Measurements from ENCODE around the gene NCF2. TPM values are rescaled to one million over a fixed set of nuclear protein-coding genes. Genes with fewer than 3 reads are reported as not detected.

NCF2 gene
- total and polyA plus RNA-seq, 4 donors, result 1.2 to 15.1 (median 7.5) TPM

DNA sequence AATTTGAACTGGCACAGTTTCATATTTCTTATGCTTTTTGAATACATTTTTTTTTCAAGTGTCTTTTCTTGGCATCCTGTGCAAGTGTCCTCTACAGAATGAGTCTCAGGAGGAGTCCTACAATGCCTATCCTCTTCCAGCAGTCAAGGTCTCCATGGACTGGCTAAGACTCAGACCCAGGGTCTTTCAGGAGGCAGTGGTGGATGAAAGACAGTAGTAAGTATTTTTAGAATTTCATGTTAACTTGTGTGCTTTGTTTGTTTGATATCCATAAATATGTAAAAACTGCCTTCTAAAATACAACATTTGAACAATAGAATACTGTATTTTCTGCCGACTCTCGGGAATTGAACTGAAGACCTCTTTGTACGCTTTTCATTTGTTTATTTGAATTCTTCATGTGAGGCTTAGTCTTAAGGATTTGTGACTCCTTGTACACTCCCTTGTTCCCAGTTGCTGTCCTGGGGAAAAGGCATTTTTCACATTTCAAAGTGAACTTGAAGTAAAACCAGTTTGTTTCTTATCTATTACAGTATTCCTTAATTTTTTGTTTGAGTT lies 56.6 kb downstream of the NCF2 start:
- Histone ChIP-seq H3K4me3 (ENCODE audit: low read depth in 1 of 3, low read length in 3 of 3) (no peak overlapping the region), H3K9ac (ENCODE audit: low read depth in 1 of 2, low read length in 2 of 2) (no peak overlapping the region), H3K4me1 (ENCODE audit: control insufficient read depth in 4 of 4, insufficient read depth in 4 of 4, low read length in 3 of 4) (no peaks in the 10 kb centered on the region), H3K27me3 (ENCODE audit: control insufficient read depth in 4 of 4, insufficient read depth in 4 of 4, low read length in 3 of 4) (no peaks in the 10 kb centered on the region), H3K9me3 (ENCODE audit: control insufficient read depth in 4 of 4, low read length in 3 of 4) (no peaks in the 10 kb centered on the region), H3K27ac (ENCODE audit: low read depth in 1 of 2, low read length in 2 of 2) (no peak overlapping the region), H3K36me3 (ENCODE audit: control insufficient read depth in 4 of 4, insufficient read depth in 3 of 4, low read depth in 1 of 4, low read length in 3 of 4) (peaks cover 9 to 64% (median 39%) of the 10 kb centered on the region in 4 donors)
- DNase-seq (ENCODE audit: low spot score), result no peak
- 95% methylated on average over 3 of the region's 3 CpGs for WGBS
- no peak for TF ChIP-seq GABPA (IDR thresholded peaks at IDR 0.05 in 1 of 2, conservative IDR thresholded peaks at IDR 0.05 in 1 of 2)
- TF ChIP-seq, protein P1, sequence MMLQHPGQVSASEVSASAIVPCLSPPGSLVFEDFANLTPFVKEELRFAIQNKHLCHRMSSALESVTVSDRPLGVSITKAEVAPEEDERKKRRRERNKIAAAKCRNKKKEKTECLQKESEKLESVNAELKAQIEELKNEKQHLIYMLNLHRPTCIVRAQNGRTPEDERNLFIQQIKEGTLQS (IDR thresholded peaks at IDR 0.05), result no peak
- TF ChIP-seq, protein P2, sequence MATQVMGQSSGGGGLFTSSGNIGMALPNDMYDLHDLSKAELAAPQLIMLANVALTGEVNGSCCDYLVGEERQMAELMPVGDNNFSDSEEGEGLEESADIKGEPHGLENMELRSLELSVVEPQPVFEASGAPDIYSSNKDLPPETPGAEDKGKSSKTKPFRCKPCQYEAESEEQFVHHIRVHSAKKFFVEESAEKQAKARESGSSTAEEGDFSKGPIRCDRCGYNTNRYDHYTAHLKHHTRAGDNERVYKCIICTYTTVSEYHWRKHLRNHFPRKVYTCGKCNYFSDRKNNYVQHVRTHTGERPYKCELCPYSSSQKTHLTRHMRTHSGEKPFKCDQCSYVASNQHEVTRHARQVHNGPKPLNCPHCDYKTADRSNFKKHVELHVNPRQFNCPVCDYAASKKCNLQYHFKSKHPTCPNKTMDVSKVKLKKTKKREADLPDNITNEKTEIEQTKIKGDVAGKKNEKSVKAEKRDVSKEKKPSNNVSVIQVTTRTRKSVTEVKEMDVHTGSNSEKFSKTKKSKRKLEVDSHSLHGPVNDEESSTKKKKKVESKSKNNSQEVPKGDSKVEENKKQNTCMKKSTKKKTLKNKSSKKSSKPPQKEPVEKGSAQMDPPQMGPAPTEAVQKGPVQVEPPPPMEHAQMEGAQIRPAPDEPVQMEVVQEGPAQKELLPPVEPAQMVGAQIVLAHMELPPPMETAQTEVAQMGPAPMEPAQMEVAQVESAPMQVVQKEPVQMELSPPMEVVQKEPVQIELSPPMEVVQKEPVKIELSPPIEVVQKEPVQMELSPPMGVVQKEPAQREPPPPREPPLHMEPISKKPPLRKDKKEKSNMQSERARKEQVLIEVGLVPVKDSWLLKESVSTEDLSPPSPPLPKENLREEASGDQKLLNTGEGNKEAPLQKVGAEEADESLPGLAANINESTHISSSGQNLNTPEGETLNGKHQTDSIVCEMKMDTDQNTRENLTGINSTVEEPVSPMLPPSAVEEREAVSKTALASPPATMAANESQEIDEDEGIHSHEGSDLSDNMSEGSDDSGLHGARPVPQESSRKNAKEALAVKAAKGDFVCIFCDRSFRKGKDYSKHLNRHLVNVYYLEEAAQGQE (IDR thresholded peaks at IDR 0.05), result no peak
- TF ChIP-seq, protein P3, sequence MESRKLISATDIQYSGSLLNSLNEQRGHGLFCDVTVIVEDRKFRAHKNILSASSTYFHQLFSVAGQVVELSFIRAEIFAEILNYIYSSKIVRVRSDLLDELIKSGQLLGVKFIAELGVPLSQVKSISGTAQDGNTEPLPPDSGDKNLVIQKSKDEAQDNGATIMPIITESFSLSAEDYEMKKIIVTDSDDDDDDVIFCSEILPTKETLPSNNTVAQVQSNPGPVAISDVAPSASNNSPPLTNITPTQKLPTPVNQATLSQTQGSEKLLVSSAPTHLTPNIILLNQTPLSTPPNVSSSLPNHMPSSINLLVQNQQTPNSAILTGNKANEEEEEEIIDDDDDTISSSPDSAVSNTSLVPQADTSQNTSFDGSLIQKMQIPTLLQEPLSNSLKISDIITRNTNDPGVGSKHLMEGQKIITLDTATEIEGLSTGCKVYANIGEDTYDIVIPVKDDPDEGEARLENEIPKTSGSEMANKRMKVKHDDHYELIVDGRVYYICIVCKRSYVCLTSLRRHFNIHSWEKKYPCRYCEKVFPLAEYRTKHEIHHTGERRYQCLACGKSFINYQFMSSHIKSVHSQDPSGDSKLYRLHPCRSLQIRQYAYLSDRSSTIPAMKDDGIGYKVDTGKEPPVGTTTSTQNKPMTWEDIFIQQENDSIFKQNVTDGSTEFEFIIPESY (IDR thresholded peaks at IDR 0.05), result no peak
- no peak for TF ChIP-seq JUND (IDR thresholded peaks at IDR 0.05)
- TF ChIP-seq NR2F2 (IDR thresholded peaks at IDR 0.05), result no peak
- TF ChIP-seq, protein P4, sequence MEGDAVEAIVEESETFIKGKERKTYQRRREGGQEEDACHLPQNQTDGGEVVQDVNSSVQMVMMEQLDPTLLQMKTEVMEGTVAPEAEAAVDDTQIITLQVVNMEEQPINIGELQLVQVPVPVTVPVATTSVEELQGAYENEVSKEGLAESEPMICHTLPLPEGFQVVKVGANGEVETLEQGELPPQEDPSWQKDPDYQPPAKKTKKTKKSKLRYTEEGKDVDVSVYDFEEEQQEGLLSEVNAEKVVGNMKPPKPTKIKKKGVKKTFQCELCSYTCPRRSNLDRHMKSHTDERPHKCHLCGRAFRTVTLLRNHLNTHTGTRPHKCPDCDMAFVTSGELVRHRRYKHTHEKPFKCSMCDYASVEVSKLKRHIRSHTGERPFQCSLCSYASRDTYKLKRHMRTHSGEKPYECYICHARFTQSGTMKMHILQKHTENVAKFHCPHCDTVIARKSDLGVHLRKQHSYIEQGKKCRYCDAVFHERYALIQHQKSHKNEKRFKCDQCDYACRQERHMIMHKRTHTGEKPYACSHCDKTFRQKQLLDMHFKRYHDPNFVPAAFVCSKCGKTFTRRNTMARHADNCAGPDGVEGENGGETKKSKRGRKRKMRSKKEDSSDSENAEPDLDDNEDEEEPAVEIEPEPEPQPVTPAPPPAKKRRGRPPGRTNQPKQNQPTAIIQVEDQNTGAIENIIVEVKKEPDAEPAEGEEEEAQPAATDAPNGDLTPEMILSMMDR (IDR thresholded peaks at IDR 0.05; ENCODE audit: low read depth, low read length, missing input control), result no peak
- TF ChIP-seq EGR1 (IDR thresholded peaks at IDR 0.05; ENCODE audit: low read depth in 2 of 2), result no peak
- TF ChIP-seq HNF4A (conservative IDR thresholded peaks at IDR 0.05), result no peak
- no peak for TF ChIP-seq HNF4G (IDR thresholded peaks at IDR 0.05)
- TF ChIP-seq TAF1 (conservative IDR thresholded peaks at IDR 0.05), result no peak
- TF ChIP-seq YY1 (IDR thresholded peaks at IDR 0.05), result no peak
- TF ChIP-seq FOXA1 (IDR thresholded peaks at IDR 0.05), result no peak

DNA sequence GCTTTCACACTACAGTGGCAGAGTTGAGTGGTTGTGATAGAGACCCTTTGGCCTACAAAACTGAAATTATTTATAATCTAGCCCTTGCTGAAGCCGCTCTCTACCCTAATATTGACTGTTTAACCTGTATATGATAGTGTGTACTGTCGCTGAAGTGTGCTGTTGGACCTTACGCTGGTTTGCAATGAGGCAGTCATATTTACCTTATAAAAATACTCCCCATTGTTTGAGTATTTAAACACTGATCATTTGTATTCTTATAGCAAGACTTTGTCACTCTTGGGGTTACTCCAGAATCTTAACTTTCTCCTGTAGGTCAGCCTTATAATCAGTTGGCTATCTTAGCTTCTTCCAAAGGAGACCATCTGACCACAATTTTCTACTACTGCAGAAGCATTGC lies 61.7 kb downstream of the NCF2 start:
- no peaks in the 10 kb centered on the region for H3K9me3 ChIP-seq (ENCODE audit: control insufficient read depth in 4 of 4, low read length in 3 of 4)
- no peak for DNase-seq (ENCODE audit: low spot score)
- H3K9ac ChIP-seq (ENCODE audit: low read depth in 1 of 2, low read length in 2 of 2), result no peak overlapping the region
- no peak overlapping the region for H3K4me3 ChIP-seq (ENCODE audit: low read depth in 1 of 3, low read length in 3 of 3)
- H3K4me1 ChIP-seq (ENCODE audit: control insufficient read depth in 4 of 4, insufficient read depth in 4 of 4, low read length in 3 of 4), result no peaks in the 10 kb centered on the region
- H3K27ac ChIP-seq (ENCODE audit: low read depth in 1 of 2, low read length in 2 of 2), result no peak overlapping the region
- no peaks in the 10 kb centered on the region for H3K27me3 ChIP-seq (ENCODE audit: control insufficient read depth in 4 of 4, insufficient read depth in 4 of 4, low read length in 3 of 4)
- H3K36me3 ChIP-seq (ENCODE audit: control insufficient read depth in 4 of 4, insufficient read depth in 3 of 4, low read depth in 1 of 4, low read length in 3 of 4), result peaks cover 6 to 59% (median 34%) of the 10 kb centered on the region in 4 donors
- WGBS, result 98% methylated on average over 3 of the region's 3 CpGs
- TF ChIP-seq HNF4A (conservative IDR thresholded peaks at IDR 0.05), result no peak
- no peak for TF ChIP-seq FOXA1 (IDR thresholded peaks at IDR 0.05)
- TF ChIP-seq, protein P4 (IDR thresholded peaks at IDR 0.05; ENCODE audit: low read depth, low read length, missing input control), result no peak
- no peak for TF ChIP-seq FOXA2 (IDR thresholded peaks at IDR 0.05)
- TF ChIP-seq, protein P3 (IDR thresholded peaks at IDR 0.05), result no peak
- TF ChIP-seq, protein P2 (IDR thresholded peaks at IDR 0.05), result no peak
- no peak for TF ChIP-seq HNF4G (IDR thresholded peaks at IDR 0.05)
- no peak for TF ChIP-seq RAD21 (IDR thresholded peaks at IDR 0.05)
